ENCODE data around the gene IL11. TPM values are rescaled to one million over a fixed set of nuclear protein-coding genes. Genes with fewer than 3 reads are reported as not detected.
A peak's percentile ranks its signal among the peaks of the same experiment; 100 is the strongest.

Gene IL11
- total and polyA plus RNA-seq, 4 donors: 0.26 to 0.74 (median 0.41) TPM; not detected in 1

- ATAC-seq (ENCODE audit: insufficient read depth, low FRiP score) (no peak), DNase-seq (peak; percentile 57 to 79 (median 62))
- TF ChIP-seq CTCF (IDR thresholded peaks at IDR 0.05; ENCODE audit: control extremely low read depth, extremely low read depth): no peak
- H3K4me3 ChIP-seq: no peak overlapping the region
- no peak overlapping the region for H3K9ac ChIP-seq (ENCODE audit: insufficient read depth in 1 of 2, low read length in 2 of 2)
- H3K9me3 ChIP-seq (ENCODE audit: control insufficient read depth in 4 of 4, insufficient read depth in 3 of 4, low read length in 3 of 4): peaks cover 0 to 4% (median 0%) of the 10 kb centered on the region in 4 donors
- peaks cover 4 to 43% (median 9%) of the 10 kb centered on the region in 3 donors for H3K27me3 ChIP-seq (ENCODE audit: control insufficient read depth in 3 of 3, insufficient read depth in 3 of 3, low read length in 2 of 3)
- WGBS, 2 donors: 14 to 26% methylated on average over 30 to 31 of the region's 31 CpGs
- H3K27ac ChIP-seq (ENCODE audit: low read depth in 1 of 2, low read length in 1 of 2): no peak overlapping the region
- H3K4me1 ChIP-seq (ENCODE audit: control insufficient read depth in 5 of 5, insufficient read depth in 5 of 5, low read length in 5 of 5): peaks cover 0 to 29% (median 7%) of the 10 kb centered on the region in 5 donors
- H3K36me3 ChIP-seq (ENCODE audit: control insufficient read depth in 4 of 4, insufficient read depth in 4 of 4, low read length in 4 of 4): no peaks in the 10 kb centered on the region
Measured at GRCh38 chr19:55373993-55374757, 3.9 kb upstream of the IL11 start.

DNA sequence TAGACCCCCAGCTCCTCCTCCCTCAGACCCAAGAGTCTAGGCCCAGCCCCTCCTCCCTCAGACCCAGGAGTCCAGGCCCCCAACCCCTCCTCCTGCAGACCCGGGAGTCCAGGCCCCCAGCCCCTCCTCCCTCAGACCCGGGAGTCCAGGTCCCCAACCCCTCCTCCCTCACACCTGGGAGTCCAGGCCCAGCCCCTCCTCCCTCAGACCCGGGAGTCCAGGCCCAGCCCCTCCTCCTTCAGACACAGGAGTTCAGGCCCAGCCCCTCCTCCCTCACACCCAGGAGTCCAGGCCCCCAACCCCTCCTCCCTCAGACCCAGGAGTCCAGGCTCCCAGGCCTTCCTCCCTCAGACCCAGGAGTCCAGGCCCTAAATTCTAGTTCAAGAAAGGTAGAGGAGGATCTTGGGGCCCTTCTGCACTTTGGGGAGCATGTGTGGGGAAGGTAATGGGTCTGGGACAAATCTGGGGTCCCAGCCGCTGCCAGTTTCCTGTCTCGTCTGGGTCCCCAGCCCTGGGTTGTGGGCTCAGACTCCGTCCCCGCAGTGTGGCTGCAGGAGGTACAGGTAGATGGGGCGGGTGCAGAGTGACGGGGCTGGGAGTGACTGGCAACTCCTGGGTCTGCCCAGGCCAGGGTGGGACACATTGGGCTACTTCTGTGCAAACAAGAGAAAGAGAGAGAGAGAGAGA, 3.2 kb upstream of the IL11 start:
- peaks cover 4 to 49% (median 9%) of the 10 kb centered on the region in 3 donors for H3K27me3 ChIP-seq (ENCODE audit: control insufficient read depth in 3 of 3, insufficient read depth in 3 of 3, low read length in 2 of 3)
- H3K4me3 ChIP-seq: no peak overlapping the region
- H3K36me3 ChIP-seq (ENCODE audit: control insufficient read depth in 4 of 4, insufficient read depth in 4 of 4, low read length in 4 of 4): no peaks in the 10 kb centered on the region
- H3K27ac ChIP-seq (ENCODE audit: low read depth in 1 of 2, low read length in 1 of 2): no peak overlapping the region
- no peak for TF ChIP-seq CTCF (IDR thresholded peaks at IDR 0.05; ENCODE audit: control extremely low read depth, extremely low read depth)
- WGBS, 2 donors: 43 to 52% methylated on average over 9 of the region's 9 CpGs
- ATAC-seq (ENCODE audit: insufficient read depth, low FRiP score) (no peak), DNase-seq (no peak)
- peaks cover 0 to 4% (median 0%) of the 10 kb centered on the region in 4 donors for H3K9me3 ChIP-seq (ENCODE audit: control insufficient read depth in 4 of 4, insufficient read depth in 3 of 4, low read length in 3 of 4)
- H3K9ac ChIP-seq (ENCODE audit: insufficient read depth in 1 of 2, low read length in 2 of 2): no peak overlapping the region
- peaks cover 0 to 29% (median 14%) of the 10 kb centered on the region in 5 donors for H3K4me1 ChIP-seq (ENCODE audit: control insufficient read depth in 5 of 5, insufficient read depth in 5 of 5, low read length in 5 of 5)

DNA sequence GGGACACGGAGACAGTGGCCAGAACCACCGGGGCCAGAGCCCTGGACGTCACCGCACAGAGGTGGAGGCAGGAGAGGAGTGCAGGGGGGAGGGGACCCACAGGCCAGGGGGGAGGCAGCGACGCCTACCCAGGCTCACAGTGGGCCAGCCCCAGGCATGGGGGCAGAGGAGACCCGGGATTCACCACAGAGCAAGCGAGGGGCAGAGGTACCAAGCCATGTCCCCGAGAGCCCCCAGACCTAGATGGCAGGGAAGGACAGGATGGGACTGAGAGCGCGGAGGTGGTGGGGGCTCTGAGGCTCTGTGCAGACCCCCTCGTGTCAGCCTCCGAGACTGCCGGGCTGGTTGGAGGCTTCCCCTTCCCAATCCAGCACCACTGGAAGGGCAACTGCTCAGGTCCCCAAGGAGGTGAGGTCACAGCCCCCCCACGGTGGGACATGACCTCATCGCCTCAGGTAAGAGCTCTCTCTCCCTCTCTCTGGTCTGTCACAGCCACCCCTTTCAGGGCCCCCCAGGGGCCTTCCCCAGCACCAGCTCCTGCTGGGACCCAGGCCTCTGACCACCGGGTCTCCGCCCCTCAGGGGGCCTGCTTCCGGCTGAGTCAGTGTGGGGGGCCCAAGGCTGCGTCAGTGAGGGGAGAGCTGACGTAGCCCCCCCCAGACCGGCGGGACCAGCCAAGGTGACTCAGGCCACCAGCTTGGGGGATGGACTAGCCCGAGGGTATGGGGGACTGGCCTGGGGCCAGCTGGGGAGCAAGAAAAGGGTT, 2.2 kb upstream of the IL11 start:
- H3K4me1 ChIP-seq (ENCODE audit: control insufficient read depth in 5 of 5, insufficient read depth in 5 of 5, low read length in 5 of 5): peaks cover 0 to 23% (median 12%) of the 10 kb centered on the region in 5 donors
- H3K27ac ChIP-seq (ENCODE audit: low read depth in 1 of 2, low read length in 1 of 2): no peak overlapping the region
- H3K36me3 ChIP-seq (ENCODE audit: control insufficient read depth in 4 of 4, insufficient read depth in 4 of 4, low read length in 4 of 4): no peaks in the 10 kb centered on the region
- 35 to 36% methylated on average over 24 of the region's 24 CpGs for WGBS, 2 donors
- TF ChIP-seq CTCF (IDR thresholded peaks at IDR 0.05; ENCODE audit: control extremely low read depth, extremely low read depth): no peak
- H3K27me3 ChIP-seq (ENCODE audit: control insufficient read depth in 3 of 3, insufficient read depth in 3 of 3, low read length in 2 of 3): peaks cover 4 to 43% (median 11%) of the 10 kb centered on the region in 3 donors
- H3K4me3 ChIP-seq: no peak overlapping the region
- no peak overlapping the region for H3K9ac ChIP-seq (ENCODE audit: insufficient read depth in 1 of 2, low read length in 2 of 2)
- DNase-seq (no peak), ATAC-seq (ENCODE audit: insufficient read depth, low FRiP score) (no peak)
- peaks cover 0 to 4% (median 0%) of the 10 kb centered on the region in 4 donors for H3K9me3 ChIP-seq (ENCODE audit: control insufficient read depth in 4 of 4, insufficient read depth in 3 of 4, low read length in 3 of 4)
